Cardiac fibroblast (primary cell): ENCODE results near the gene PRDM11.
A peak's percentile ranks its signal among the peaks of the same experiment; 100 is the strongest.

Experiments used
- DNase-seq, 2 donors: peaks; one replicate each; pipeline versions ENCODE4 v3.0.0 to v3.0.0-alpha.2; 2010; ENCODE audit warnings: low read depth in 2 of 2
- H3K4me3 ChIP-seq, 2 donors: replicated peaks in 1 of 2; 1 replicate in 1 of 2; 2 replicates in 1 of 2; pipeline ENCODE4 v1.5.1; 2011; ENCODE audit warnings: low read depth in 2 of 2, low read length in 2 of 2, mild to moderate bottlenecking in 2 of 2, moderate library complexity in 1 of 2
- CTCF ChIP-seq: IDR thresholded peaks from one replicate; pipeline ENCODE4 v1.5.1; 2011; ENCODE audit warnings: low read depth, mild to moderate bottlenecking, low read length, inconsistent platforms

Gene PRDM11

GRCh38 chr11:45187375-45187774 is 40.9 kb downstream of the PRDM11 start:
- no peak for TF ChIP-seq CTCF
- H3K4me3 ChIP-seq = no peak overlapping the region
- DNase-seq = no peak

- no peak for DNase-seq
- H3K4me3 ChIP-seq = no peak overlapping the region
- no peak for TF ChIP-seq CTCF
These were observed 41.7 kb downstream of the PRDM11 start for GRCh38 chr11:45188127-45188526.

- H3K4me3 ChIP-seq = no peak overlapping the region
- no peak for TF ChIP-seq CTCF
- DNase-seq = no peak
These were observed 42.8 kb downstream of the PRDM11 start for GRCh38 chr11:45189230-45189629.

GRCh38 chr11:45193695-45194094 is 47.3 kb downstream of the PRDM11 start:
- peak in 1 of 2 donors; percentile 52 for DNase-seq
- H3K4me3 ChIP-seq = no peak overlapping the region
- no peak for TF ChIP-seq CTCF

- no peak overlapping the region for H3K4me3 ChIP-seq
- peak; percentile 10 for TF ChIP-seq CTCF
- peak in 1 of 2 donors; percentile 14 for DNase-seq
These were observed 58.3 kb downstream of the PRDM11 start for GRCh38 chr11:45204761-45205160.

GRCh38 chr11:45205978-45206377 is 59.5 kb downstream of the PRDM11 start:
- no peak for TF ChIP-seq CTCF
- H3K4me3 ChIP-seq = no peak overlapping the region
- no peak for DNase-seq

GRCh38 chr11:45208135-45208534 is 61.7 kb downstream of the PRDM11 start:
- no peak for TF ChIP-seq CTCF
- DNase-seq = no peak
- no peak overlapping the region for H3K4me3 ChIP-seq
